Prostate gland (tissue), 2 donors: ENCODE measurements around the gene CCDC39. TPM values are rescaled to one million over a fixed set of nuclear protein-coding genes. Genes with fewer than 3 reads are reported as not detected.

ENCODE experiments used
- DNase-seq: peaks from one replicate; pipeline ENCODE4 v3.0.0-alpha.2; 2019; ENCODE audit warnings: low spot score
- H3K27ac ChIP-seq, 2 donors: fragments of 200-600 bp; sonication (generic); 2 replicates each; pipeline ENCODE4 v1.5.1; 2017 to 2019
- H3K27me3 ChIP-seq: fragments of 200-600 bp; sonication (generic); replicated peaks from 2 replicates; pipeline ENCODE4 v1.5.1; 2019; ENCODE audit not compliant: insufficient read depth
- H3K36me3 ChIP-seq, 2 donors: fragments of 200-600 bp; sonication (generic); 1 replicate in 1 of 2; 2 replicates in 1 of 2; pipeline versions ENCODE4 v1.5.1 to v1.8.1; 2017 to 2019
- H3K4me1 ChIP-seq: fragments of 200-600 bp; sonication (generic); replicated peaks from 2 replicates; pipeline ENCODE4 v1.5.1; 2019
- H3K4me3 ChIP-seq, 2 donors: fragments of 200-600 bp; sonication (generic); 2 replicates each; pipeline ENCODE4 v1.5.1; 2017 to 2019
- H3K9me3 ChIP-seq: fragments of 200-600 bp; sonication (generic); 2 replicates; pipeline ENCODE4 v1.5.1; 2017
- POLR2A ChIP-seq: fragments of 450-650 bp; IDR thresholded peaks from one replicate; pipeline ENCODE4 v1.6.1; 2016; ENCODE audit warnings: antibody characterized with exemption, mild to moderate bottlenecking
- POLR2AphosphoS5 ChIP-seq: sonication (generic); formaldehyde crosslinking; IDR thresholded peaks from one replicate; pipeline ENCODE4 v1.6.1; 2017; ENCODE audit warnings: antibody characterized with exemption
- WGBS: methylation state at CpG from one replicate; pipeline ENCODE4 v1.1.5; 2018; 5-methylcytosine and 5-hydroxymethylcytosine counted together
- intact Hi-C: fragments of 100-400 bp; cut with DNase I; formaldehyde crosslinking; loops from one replicate; pipeline ENCODE4 v1.14.2; 2022
- total RNA-seq, 2 donors: library from RNA; depleted of rRNA; stranded (reverse); fragments of >200 nt; gene quantifications; one replicate each; pipeline ENCODE4 v1.1.0, GENCODE V29; 2016
- TF ChIP-seq, protein P1 (sequence below), 4 experiments: fragments of 200-600 bp in 2 of 4; fragments of 450-650 bp in 2 of 4; sonication (generic) in 2 of 4; IDR thresholded peaks; 1 replicate in 3 of 4; 2 replicates in 1 of 4; pipeline ENCODE4 v1.5.1; 2016 to 2019; ENCODE audit warnings: antibody characterized with exemption in 4 of 4, mild to moderate bottlenecking in 2 of 4, moderate library complexity in 2 of 4

CCDC39 gene
- total RNA-seq, 2 donors from 2014 or later: 3.0 TPM; not detected in 1

DNA sequence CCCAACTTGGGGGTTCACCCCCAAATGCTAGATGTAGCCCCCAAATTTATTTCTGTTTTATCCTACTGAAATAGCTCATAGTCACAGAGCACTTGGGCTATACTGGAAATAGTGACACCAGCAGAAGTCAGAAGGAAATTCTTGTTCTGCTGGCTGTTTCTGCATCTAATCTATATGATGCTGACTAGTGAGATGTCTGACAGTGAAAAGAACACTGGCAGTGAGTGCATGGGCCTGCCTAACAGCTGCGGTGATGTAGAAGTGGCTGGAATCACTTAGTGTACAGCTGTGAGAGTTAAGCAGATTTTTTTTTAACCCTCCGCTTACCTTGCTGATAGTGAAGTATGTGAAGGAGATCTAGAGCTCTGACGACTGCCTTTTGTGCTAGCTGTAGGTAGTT is 63.3 kb downstream of the CCDC39 start:
- Histone ChIP-seq H3K36me3 (no peaks in the 10 kb centered on the region), H3K27ac (no peak overlapping the region), H3K9me3 (no peaks in the 10 kb centered on the region), H3K4me1 (no peaks in the 10 kb centered on the region), H3K4me3 (no peak overlapping the region), H3K27me3 (no peaks in the 10 kb centered on the region)
- intact Hi-C loops: no loop called here
- WGBS: 60% methylated on average over 3 of the region's 3 CpGs
- TF ChIP-seq POLR2A (no peak), POLR2AphosphoS5 (no peak)
- TF ChIP-seq, protein P1, sequence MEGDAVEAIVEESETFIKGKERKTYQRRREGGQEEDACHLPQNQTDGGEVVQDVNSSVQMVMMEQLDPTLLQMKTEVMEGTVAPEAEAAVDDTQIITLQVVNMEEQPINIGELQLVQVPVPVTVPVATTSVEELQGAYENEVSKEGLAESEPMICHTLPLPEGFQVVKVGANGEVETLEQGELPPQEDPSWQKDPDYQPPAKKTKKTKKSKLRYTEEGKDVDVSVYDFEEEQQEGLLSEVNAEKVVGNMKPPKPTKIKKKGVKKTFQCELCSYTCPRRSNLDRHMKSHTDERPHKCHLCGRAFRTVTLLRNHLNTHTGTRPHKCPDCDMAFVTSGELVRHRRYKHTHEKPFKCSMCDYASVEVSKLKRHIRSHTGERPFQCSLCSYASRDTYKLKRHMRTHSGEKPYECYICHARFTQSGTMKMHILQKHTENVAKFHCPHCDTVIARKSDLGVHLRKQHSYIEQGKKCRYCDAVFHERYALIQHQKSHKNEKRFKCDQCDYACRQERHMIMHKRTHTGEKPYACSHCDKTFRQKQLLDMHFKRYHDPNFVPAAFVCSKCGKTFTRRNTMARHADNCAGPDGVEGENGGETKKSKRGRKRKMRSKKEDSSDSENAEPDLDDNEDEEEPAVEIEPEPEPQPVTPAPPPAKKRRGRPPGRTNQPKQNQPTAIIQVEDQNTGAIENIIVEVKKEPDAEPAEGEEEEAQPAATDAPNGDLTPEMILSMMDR (IDR thresholded peaks at IDR 0.05): no peak
- no peak for DNase-seq

DNA sequence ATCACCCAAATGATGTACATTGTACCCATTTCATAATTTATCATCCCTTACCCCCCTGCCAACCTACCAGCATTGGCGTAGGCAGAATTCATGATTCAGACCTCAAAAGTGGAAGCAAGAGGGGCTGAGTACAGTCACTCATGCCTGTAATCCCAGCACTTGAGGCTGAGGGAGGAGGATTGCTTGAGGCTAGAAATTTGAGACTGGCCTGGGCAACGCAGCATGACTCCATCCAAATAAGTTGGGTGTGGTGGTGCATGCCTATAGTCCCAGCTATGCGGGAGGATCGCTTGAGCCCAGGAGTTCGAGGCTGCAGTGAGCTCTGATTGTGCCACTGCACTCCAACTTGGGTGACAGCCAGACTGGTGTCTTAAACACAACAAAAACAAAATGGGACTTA is 66.9 kb downstream of the CCDC39 start:
- H3K4me3 ChIP-seq: no peak overlapping the region
- H3K27ac ChIP-seq: no peak overlapping the region
- intact Hi-C loops: no loop called here
- 91% methylated on average over 5 of the region's 5 CpGs for WGBS
- no peaks in the 10 kb centered on the region for H3K9me3 ChIP-seq
- H3K36me3 ChIP-seq: peaks cover 0 to 11% of the 10 kb centered on the region in 2 donors
- no peak for DNase-seq
- TF ChIP-seq POLR2A: no peak
- TF ChIP-seq POLR2AphosphoS5: no peak
- TF ChIP-seq, protein P1 (IDR thresholded peaks at IDR 0.05): no peak
- no peaks in the 10 kb centered on the region for H3K27me3 ChIP-seq
- no peaks in the 10 kb centered on the region for H3K4me1 ChIP-seq

DNA sequence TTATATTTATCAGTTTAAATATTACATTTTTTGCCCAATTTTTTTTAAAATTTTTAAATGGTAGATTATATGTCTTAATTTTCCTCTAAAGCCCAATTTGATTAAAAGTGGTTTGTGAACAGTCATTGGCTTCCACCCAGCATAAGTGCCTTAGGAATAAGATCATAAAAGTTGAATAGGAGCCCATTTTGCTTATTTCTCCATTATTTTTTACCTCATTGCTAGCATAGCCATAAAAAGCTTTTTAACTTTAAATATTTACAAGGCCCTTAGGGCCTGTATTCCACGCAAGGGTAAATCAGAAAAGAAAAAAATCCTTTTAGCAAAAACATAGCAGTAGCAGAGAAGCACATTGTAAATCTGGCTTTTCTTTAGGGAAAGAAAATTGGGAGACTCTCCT is 68.3 kb downstream of the CCDC39 start:
- no peaks in the 10 kb centered on the region for H3K9me3 ChIP-seq
- WGBS: 55% methylated on average over 1 of the region's 1 CpG
- TF ChIP-seq, protein P1 (IDR thresholded peaks at IDR 0.05): no peak
- no peak for TF ChIP-seq POLR2AphosphoS5
- TF ChIP-seq POLR2A: no peak
- no peaks in the 10 kb centered on the region for H3K27me3 ChIP-seq
- intact Hi-C loops: no loop called here
- no peak overlapping the region for H3K4me3 ChIP-seq
- no peak for DNase-seq
- H3K36me3 ChIP-seq: peaks cover 0 to 15% of the 10 kb centered on the region in 2 donors
- no peak overlapping the region for H3K27ac ChIP-seq
- H3K4me1 ChIP-seq: no peaks in the 10 kb centered on the region

DNA sequence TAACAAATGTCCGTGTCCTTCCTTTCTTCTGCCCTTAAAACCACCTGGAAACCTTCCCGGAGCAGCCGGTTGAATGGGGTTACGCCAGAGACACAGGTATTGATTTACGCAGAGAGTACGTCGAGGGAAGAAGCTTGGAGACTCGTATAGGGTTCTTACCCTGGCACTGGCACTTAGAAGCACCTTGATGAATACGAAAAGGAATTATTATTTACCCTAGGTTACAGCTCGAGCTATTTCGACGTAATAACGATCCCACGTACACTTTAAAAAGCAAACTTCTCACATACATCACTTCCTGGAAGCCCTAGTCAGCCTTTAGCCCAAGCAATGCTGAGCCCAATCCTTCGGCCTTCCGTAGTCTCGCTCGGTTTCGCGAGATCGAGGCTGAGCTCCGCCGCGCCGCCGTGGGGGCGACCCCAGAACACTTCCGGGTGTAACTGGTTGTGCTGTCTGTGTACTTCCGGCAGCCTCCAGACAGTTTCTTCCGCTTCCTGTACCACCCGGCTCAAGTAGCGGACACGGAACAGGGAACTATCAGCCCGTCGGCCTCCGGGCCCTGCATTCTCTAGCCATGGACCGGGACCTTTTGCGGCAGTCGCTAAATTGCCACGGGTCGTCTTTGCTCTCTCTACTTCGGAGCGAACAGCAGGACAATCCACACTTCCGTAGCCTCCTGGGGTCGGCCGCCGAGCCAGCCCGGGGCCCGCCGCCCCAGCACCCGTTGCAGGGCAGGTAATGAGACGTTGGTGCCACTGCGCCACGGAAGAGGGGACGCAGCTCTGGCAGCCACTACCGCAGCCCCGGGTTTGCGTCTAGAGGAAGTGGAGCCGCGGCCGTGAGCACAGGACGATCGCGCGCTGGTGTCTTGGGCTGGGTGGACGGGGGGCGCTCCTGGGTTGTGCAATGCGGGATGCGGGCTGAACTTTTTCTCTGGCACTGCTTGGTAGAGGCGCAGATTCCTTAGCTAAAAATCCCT is 77.3 kb downstream of the CCDC39 start, which contains the start of gene TTC14:
TTC14 (plus strand) TSS at position 476 of the 979 bp plus-strand sequence; CDS start at position 575, 99 bp downstream.
- TF ChIP-seq POLR2AphosphoS5 (peak; percentile 85), POLR2A (no peak)
- TF ChIP-seq, protein P1 (IDR thresholded peaks at IDR 0.05): no peak
- WGBS: 3% methylated on average over 69 of the region's 70 CpGs
- peak within 1 kb of the TSS; percentile 65 to 68 for H3K27ac ChIP-seq
- H3K9me3 ChIP-seq: no peaks in the 10 kb centered on the region
- H3K27me3 ChIP-seq: no peaks in the 10 kb centered on the region
- DNase-seq: peak; percentile 82
- no peaks in the 10 kb centered on the region for H3K4me1 ChIP-seq
- intact Hi-C loops: no loop called here
- H3K4me3 ChIP-seq: peak within 1 kb of the TSS; percentile 86 to 90
- H3K36me3 ChIP-seq: peaks cover 0 to 5% of the 10 kb centered on the region in 2 donors
